ENCODE measurements around the gene SCG3.

- TF ChIP-seq YY1 (IDR thresholded peaks at IDR 0.05; ENCODE audit: insufficient read depth, insufficient read length), result no peak
- TF ChIP-seq ZNF274 (IDR thresholded peaks at IDR 0.05; ENCODE audit: low read depth, low read length), result no peak
These were observed 37.4 kb downstream of the SCG3 start for GRCh38 chr15:51718746-51719145.
